GM18907 (cell line): ENCODE results near the gene TSPAN18.

Experiments
- ATAC-seq: cut with Tn5 transposase; IDR thresholded peaks from one replicate; pipeline ENCODE4 v1.9.1; 2021; ENCODE audit warnings: mild to moderate bottlenecking, moderate library complexity; ENCODE audit not compliant: unreplicated experiment

Gene TSPAN18

DNA sequence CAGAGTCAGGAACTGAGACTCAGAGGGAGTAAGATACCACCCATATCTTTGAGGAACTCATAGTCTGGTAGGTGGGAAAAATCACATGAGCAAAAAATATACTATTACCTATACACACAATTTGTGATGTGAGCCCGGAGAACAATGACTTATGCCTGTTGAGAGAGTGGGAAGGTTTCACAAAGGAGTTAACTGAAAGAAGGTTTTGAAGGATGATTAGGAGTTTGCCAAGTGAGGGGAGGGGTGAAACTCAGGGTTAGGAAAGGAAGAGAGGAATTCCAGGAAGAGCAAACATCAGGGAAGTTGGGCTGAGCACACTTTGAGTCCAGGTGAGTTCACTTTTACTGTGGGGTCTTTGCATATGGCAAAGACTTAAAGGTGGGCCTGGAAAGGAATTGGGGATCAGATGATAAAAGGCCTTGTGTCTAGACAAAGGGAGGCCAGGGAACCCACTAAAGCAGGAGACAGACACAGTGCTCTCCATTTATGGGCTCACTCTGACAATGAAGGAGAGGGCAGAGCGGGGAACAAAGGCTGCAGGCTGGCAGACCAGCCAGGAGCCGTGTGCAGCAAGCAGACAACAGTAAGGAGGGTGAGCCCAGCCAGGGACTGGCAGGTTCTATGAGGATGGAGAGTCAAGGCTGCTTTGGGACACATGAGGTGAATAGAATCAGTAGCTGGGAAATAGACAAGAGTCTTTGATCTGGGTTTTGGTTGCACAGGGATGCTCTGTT, 33.1 kb downstream of the TSPAN18 start:
- ATAC-seq = no peak

GRCh38 chr11:44760477-44760872, 33.7 kb downstream of the TSPAN18 start:
- ATAC-seq = no peak

GRCh38 chr11:44760917-44761550, 34.3 kb downstream of the TSPAN18 start:
- ATAC-seq = no peak

- no peak for ATAC-seq
These were observed 34.8 kb downstream of the TSPAN18 start for GRCh38 chr11:44761551-44761961.

DNA sequence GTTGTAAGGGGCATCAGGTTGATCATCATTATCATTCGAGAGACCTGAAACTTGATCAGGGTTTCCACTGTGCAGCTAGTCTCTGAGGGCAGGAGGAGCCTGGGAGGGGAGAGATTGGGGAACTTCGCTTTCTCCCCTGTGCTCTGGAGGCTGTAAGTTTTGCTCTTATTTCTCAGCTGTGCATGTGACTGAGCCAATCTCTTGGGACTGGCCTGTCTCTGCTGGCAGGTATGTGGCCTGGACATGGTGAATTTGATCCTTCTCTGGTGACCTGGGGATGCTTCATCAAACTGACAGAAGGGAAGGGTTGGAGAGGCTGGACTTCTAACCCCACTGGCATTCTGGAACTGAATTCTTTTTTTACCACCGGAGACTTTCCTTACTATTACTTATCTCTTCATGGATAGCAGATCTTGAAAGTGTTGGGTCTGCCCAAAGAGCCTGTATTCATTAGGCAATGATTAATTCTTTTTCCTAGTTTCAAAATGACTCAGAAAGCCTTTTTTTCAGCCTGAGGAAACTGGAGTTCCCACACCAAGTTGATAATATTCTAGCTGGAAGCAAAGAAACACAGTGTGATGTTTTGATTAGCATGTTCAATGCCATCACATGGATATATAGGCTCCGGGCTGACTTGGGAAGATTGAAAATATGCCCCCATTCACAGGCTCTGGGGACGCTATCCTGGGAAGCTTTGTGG, 36.5 kb downstream of the TSPAN18 start:
- no peak for ATAC-seq

DNA sequence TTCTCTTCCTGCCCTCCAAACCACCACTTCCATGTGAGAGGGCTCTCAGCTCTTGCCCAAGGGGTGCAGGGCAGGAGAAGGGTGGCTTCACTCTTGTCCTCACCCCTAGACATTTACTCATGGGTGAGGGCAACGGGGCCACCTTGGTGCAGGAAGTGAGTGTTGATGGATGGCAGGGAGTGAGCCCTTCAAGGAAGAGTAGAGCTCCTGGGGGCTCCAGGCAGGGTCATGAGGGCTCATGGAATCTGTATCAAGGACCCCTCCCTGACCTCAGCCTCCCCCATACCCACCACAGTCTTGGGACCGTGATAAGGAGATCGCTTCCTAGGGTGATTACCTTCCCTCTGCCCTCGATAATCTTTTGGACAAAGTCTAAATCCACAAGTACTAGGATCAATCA, 37.8 kb downstream of the TSPAN18 start:
- ATAC-seq = no peak

GRCh38 chr11:44765026-44765595, 38.3 kb downstream of the TSPAN18 start:
- no peak for ATAC-seq

GRCh38 chr11:44765676-44766075, 38.9 kb downstream of the TSPAN18 start:
- ATAC-seq = no peak

- no peak for ATAC-seq
These were observed 39.6 kb downstream of the TSPAN18 start for GRCh38 chr11:44766112-44766971.

- ATAC-seq = no peak
These were observed 40.2 kb downstream of the TSPAN18 start for GRCh38 chr11:44766972-44767278.

GRCh38 chr11:44767421-44767820, 40.7 kb downstream of the TSPAN18 start:
- no peak for ATAC-seq

DNA sequence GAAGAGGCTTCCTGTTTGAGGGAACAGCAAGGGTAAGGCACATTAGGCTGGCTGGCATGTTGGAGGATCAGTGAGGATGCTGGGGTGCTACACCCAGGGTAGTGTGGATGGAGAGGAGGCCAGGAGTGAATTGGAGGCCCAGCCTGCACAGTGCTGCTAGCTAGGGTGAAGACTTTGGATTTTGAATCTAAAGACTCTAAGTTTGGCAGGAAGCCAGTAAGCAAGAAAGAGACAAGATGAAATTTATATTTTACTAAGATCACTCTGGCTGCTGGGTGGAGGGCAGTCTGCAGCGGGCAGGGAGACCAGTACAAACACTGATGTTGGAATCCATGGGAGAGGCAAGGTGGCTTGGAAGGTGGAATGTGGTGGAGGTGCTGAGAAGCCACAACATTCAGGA, 43.6 kb downstream of the TSPAN18 start:
- ATAC-seq = no peak

GRCh38 chr11:44771252-44771734, 44.5 kb downstream of the TSPAN18 start:
- no peak for ATAC-seq

GRCh38 chr11:44771841-44772240, 45.1 kb downstream of the TSPAN18 start:
- ATAC-seq = no peak

- ATAC-seq = no peak
These were observed 46.7 kb downstream of the TSPAN18 start for GRCh38 chr11:44773351-44773965.

DNA sequence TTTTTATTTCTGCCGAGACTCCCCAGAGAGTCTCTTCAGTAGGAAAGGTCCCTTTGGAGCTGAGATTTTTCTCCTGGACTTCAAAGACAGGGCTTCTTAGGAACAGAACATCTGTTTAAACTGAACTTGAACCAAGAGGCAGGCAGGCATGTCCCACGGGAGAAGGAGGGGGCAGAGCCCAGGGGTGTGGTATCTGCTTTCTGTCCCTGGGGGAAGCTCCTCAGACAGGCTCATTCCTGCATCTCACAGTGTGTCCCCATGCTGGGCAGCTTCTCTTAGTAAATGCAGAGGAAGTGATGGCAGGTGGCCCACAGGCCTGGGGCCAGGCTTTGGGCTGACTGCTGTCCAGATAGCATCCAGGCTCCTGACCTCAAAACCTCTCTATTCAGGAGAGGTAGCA, 47.3 kb downstream of the TSPAN18 start:
- no peak for ATAC-seq

- no peak for ATAC-seq
These were observed 48.0 kb downstream of the TSPAN18 start for GRCh38 chr11:44774731-44775130.

- no peak for ATAC-seq
These were observed 48.7 kb downstream of the TSPAN18 start for GRCh38 chr11:44775366-44775984.

- no peak for ATAC-seq
These were observed 49.3 kb downstream of the TSPAN18 start for GRCh38 chr11:44775985-44776446.
